Keratinocyte (primary cell): ENCODE measurements around the gene MYRIP. TPM values are rescaled to one million over a fixed set of nuclear protein-coding genes. Genes with fewer than 3 reads are reported as not detected.

ENCODE experiments used
- DNase-seq: peaks from one replicate; pipeline ENCODE4 v3.0.0-alpha.2; 2011; ENCODE audit warnings: low read depth, missing footprints, low spot score
- FAIRE-seq: peaks from 2 replicates; lab custom pipeline; 2011; peaks lifted over from hg19 to GRCh38; lab: Jason Lieb, UNC
- H2AFZ ChIP-seq: 2 replicates; pipeline ENCODE4 v1.6.0; 2012; ENCODE audit warnings: low read length, control low read depth, inconsistent platforms; ENCODE audit not compliant: control insufficient read depth
- H3K27ac ChIP-seq: 2 replicates; pipeline ENCODE4 v1.5.1; 2011; ENCODE audit warnings: low read length; ENCODE audit not compliant: control insufficient read depth, insufficient read depth
- H3K27me3 ChIP-seq: 3 replicates; pipeline ENCODE4 v1.6.0; 2011; ENCODE audit warnings: low read length; ENCODE audit not compliant: control insufficient read depth, insufficient read depth; ENCODE audit errors: extremely low read depth
- H3K36me3 ChIP-seq, 2 experiments: 2 replicates in 1 of 2; 3 replicates in 1 of 2; pipeline ENCODE4 v1.5.1; 2011; ENCODE audit warnings: low read length in 2 of 2, mild to moderate bottlenecking in 1 of 2; ENCODE audit not compliant: control insufficient read depth in 2 of 2, insufficient read depth in 2 of 2; ENCODE audit errors: extremely low read depth in 1 of 2
- H3K4me1 ChIP-seq: 3 replicates; pipeline ENCODE4 v1.5.1; 2011; ENCODE audit warnings: low read length; ENCODE audit not compliant: control insufficient read depth, insufficient read depth; ENCODE audit errors: extremely low read depth
- H3K4me2 ChIP-seq: 3 replicates; pipeline ENCODE4 v1.6.0; 2011; ENCODE audit warnings: low read depth, low read length; ENCODE audit not compliant: control insufficient read depth, insufficient read depth; ENCODE audit errors: extremely low read depth
- H3K4me3 ChIP-seq, 3 experiments: fragments of 200-600 bp in 1 of 3; sonication (generic) in 1 of 3; 2 replicates in 2 of 3; 3 replicates in 1 of 3; pipeline ENCODE4 v1.5.1; 2011 to 2016; ENCODE audit warnings: low read length in 3 of 3, mild to moderate bottlenecking in 3 of 3, control low read depth in 2 of 3, inconsistent platforms in 1 of 3, low read depth in 1 of 3, mixed read lengths in 1 of 3, mixed run types in 1 of 3, moderate library complexity in 1 of 3; ENCODE audit not compliant: control insufficient read depth in 2 of 3, insufficient read depth in 2 of 3; ENCODE audit errors: extremely low read depth in 1 of 3
- H3K79me2 ChIP-seq: 2 replicates; pipeline ENCODE4 v1.6.0; 2012; ENCODE audit warnings: low read length; ENCODE audit not compliant: control insufficient read depth, insufficient read depth
- H3K9ac ChIP-seq: 3 replicates; pipeline ENCODE4 v1.6.0; 2011; ENCODE audit warnings: low read length; ENCODE audit not compliant: control insufficient read depth, insufficient read depth; ENCODE audit errors: extremely low read depth
- H3K9me1 ChIP-seq: 3 replicates; pipeline ENCODE4 v1.6.0; 2011; ENCODE audit warnings: low read length; ENCODE audit not compliant: control insufficient read depth, insufficient read depth; ENCODE audit errors: extremely low read depth
- H3K9me3 ChIP-seq: 2 replicates; pipeline ENCODE4 v1.5.1; 2012; ENCODE audit warnings: low read depth, low read length; ENCODE audit not compliant: control insufficient read depth
- H4K20me1 ChIP-seq: 3 replicates; pipeline ENCODE4 v1.6.0; 2011; ENCODE audit warnings: low read length; ENCODE audit not compliant: control insufficient read depth, insufficient read depth; ENCODE audit errors: extremely low read depth
- CTCF ChIP-seq, 3 experiments: IDR thresholded peaks in 1 of 3; conservative IDR thresholded peaks in 1 of 3; optimal IDR thresholded peaks in 1 of 3; 2 replicates in 2 of 3; 3 replicates in 1 of 3; pipeline versions ENCODE3 to v1.5.1; 2011; ENCODE audit warnings: low read length in 3 of 3, mild to moderate bottlenecking in 3 of 3, moderate library complexity in 2 of 3, control low read depth in 1 of 3, inconsistent platforms in 1 of 3; ENCODE audit not compliant: insufficient read depth in 2 of 3; ENCODE audit errors: extremely low read depth in 1 of 3
- EZH2 ChIP-seq: IDR thresholded peaks from one replicate; pipeline ENCODE4 v1.6.1; 2012; ENCODE audit warnings: inconsistent platforms, mild to moderate bottlenecking, low read length, moderate library complexity
- dilution Hi-C: fragments of 300-500 bp; cut with MboI; formaldehyde crosslinking; loops from one replicate; pipeline ENCODE4 v1.7.0; 2020; ENCODE audit warnings: low sequenced_read_pairs; ENCODE audit not compliant: extremely low pct_ligation_motif_present
- polyA plus RNA-seq, 5 experiments: library from polyadenylated mRNA; depleted of rRNA in 3 of 5; stranded (reverse) in 3 of 5; stranded (forward) in 1 of 5; unstranded in 1 of 5; fragments of >200 nt; gene quantifications; 1 replicate in 1 of 5; 2 replicates in 3 of 5; 3 replicates in 1 of 5; pipeline versions ENCODE4 v1.2.1 to v1.2.3, GENCODE V29; 2011 to 2012; ENCODE audit warnings: missing spikeins in 2 of 5, low read depth in 1 of 5, low replicate concordance in 1 of 5

Gene MYRIP
- polyA plus RNA-seq, 1 donor (not counting 4 experiments of a cell fraction or from before 2014, with no cell fraction given), result 0.01 TPM

- Histone ChIP-seq H3K9ac (no peak overlapping the region), H3K79me2 (no peaks in the 10 kb centered on the region), H3K36me3 (no peaks in the 10 kb centered on the region), H3K4me2 (no peak overlapping the region), H3K4me1 (peaks cover 5% of the 10 kb centered on the region), H3K9me1 (no peaks in the 10 kb centered on the region), H4K20me1 (no peaks in the 10 kb centered on the region), H3K4me3 (no peak overlapping the region), H3K27me3 (no peaks in the 10 kb centered on the region), H2AFZ (no peak overlapping the region), H3K9me3 (no peaks in the 10 kb centered on the region), H3K27ac (no peak overlapping the region)
- peak; percentile 69 for FAIRE-seq
- dilution Hi-C loops, result no loop called here
- no peak for DNase-seq
- TF ChIP-seq CTCF (optimal IDR thresholded peaks at IDR 0.05 in 1 of 3, IDR thresholded peaks at IDR 0.05 in 1 of 3, conservative IDR thresholded peaks at IDR 0.05 in 1 of 3; ENCODE audit: extremely low read depth in 1 of 3, insufficient read depth in 2 of 3, low read length in 3 of 3) (no peak), EZH2 (no peak)
Observed at GRCh38 chr3:40055361-40055760, 246.0 kb downstream of the MYRIP start.

- Histone ChIP-seq H3K79me2 (no peaks in the 10 kb centered on the region), H3K9me1 (no peaks in the 10 kb centered on the region), H3K4me2 (no peak overlapping the region), H3K9ac (no peak overlapping the region), H3K9me3 (no peaks in the 10 kb centered on the region), H3K27me3 (no peaks in the 10 kb centered on the region), H4K20me1 (no peaks in the 10 kb centered on the region), H3K4me1 (peaks cover 5% of the 10 kb centered on the region), H3K27ac (no peak overlapping the region), H2AFZ (no peak overlapping the region), H3K36me3 (no peaks in the 10 kb centered on the region), H3K4me3 (no peak overlapping the region)
- dilution Hi-C loops, result no loop called here
- DNase-seq (no peak), FAIRE-seq (no peak)
- TF ChIP-seq CTCF (optimal IDR thresholded peaks at IDR 0.05 in 1 of 3, IDR thresholded peaks at IDR 0.05 in 1 of 3, conservative IDR thresholded peaks at IDR 0.05 in 1 of 3; ENCODE audit: extremely low read depth in 1 of 3, insufficient read depth in 2 of 3, low read length in 3 of 3) (no peak), EZH2 (no peak)
Observed at GRCh38 chr3:40055956-40056355, 246.5 kb downstream of the MYRIP start.
